Caki2 (cell line): ENCODE results near the gene TCOF1. TPM values are rescaled to one million over a fixed set of nuclear protein-coding genes. Genes with fewer than 3 reads are reported as not detected.

Source experiments
- DNase-seq: peaks from one replicate; pipeline ENCODE4 v3.0.0-alpha.2; 2015; ENCODE audit warnings: low read depth
- in situ Hi-C: cut with HindIII; loops from 2 replicates; pipeline ENCODE4 v1.10.0; 2016; ENCODE audit warnings: low sequenced_read_pairs, low pct_unique_long_range_greater_than_20kb, mixed read lengths
- total RNA-seq: library from RNA; depleted of rRNA; stranded (reverse); fragments of >200 nt; shearing (Covaris generic); gene quantifications from 2 replicates; pipeline ENCODE4 v1.2.3, GENCODE V29; 2014; ENCODE audit warnings: low replicate concordance

The TCOF1 gene
- total RNA-seq, 1 experiment from 2014 or later = 53.1 TPM

- no peak for DNase-seq
- in situ Hi-C loops = no loop called here
Measured at GRCh38 chr5:150376799-150377771, 19.6 kb downstream of the TCOF1 start.

GRCh38 chr5:150377964-150378694 lies 20.6 kb downstream of the TCOF1 start:
- in situ Hi-C loops = no loop called here
- no peak for DNase-seq

GRCh38 chr5:150384701-150385100 lies 27.2 kb downstream of the TCOF1 start:
- in situ Hi-C loops = no loop called here
- no peak for DNase-seq

GRCh38 chr5:150386024-150386855 lies 28.7 kb downstream of the TCOF1 start:
- no peak for DNase-seq
- in situ Hi-C loops = no loop called here

- DNase-seq = no peak
Measured at GRCh38 chr5:150389531-150390266, 32.2 kb downstream of the TCOF1 start.

GRCh38 chr5:150391064-150391834 lies 33.8 kb downstream of the TCOF1 start:
- no peak for DNase-seq
- in situ Hi-C loops = no loop called here

More at GRCh38 chr5:150389531-150390266, 32.2 kb downstream of the TCOF1 start:
- in situ Hi-C loops = no loop called here

- in situ Hi-C loops = no loop called here
- DNase-seq = no peak
Measured at GRCh38 chr5:150391986-150392385, 34.5 kb downstream of the TCOF1 start.

- in situ Hi-C loops = no loop called here
- DNase-seq = no peak
Measured at GRCh38 chr5:150392680-150393079, 35.2 kb downstream of the TCOF1 start.

- in situ Hi-C loops = no loop called here
- DNase-seq = no peak
Measured at GRCh38 chr5:150393096-150393645, 35.7 kb downstream of the TCOF1 start.

GRCh38 chr5:150394131-150394530 lies 36.6 kb downstream of the TCOF1 start:
- peak; percentile 12 for DNase-seq
- in situ Hi-C loops = no loop called here

- in situ Hi-C loops = no loop called here
- DNase-seq = no peak
Measured at GRCh38 chr5:150394912-150395687, 37.6 kb downstream of the TCOF1 start.

- in situ Hi-C loops = no loop called here
- DNase-seq = no peak
Measured at GRCh38 chr5:150395688-150395975, 38.1 kb downstream of the TCOF1 start.

GRCh38 chr5:150396267-150396666 lies 38.8 kb downstream of the TCOF1 start:
- in situ Hi-C loops = no loop called here

GRCh38 chr5:150397146-150397781 lies 39.8 kb downstream of the TCOF1 start:
- no peak for DNase-seq
- in situ Hi-C loops = no loop called here

More at GRCh38 chr5:150396267-150396666, 38.8 kb downstream of the TCOF1 start:
- DNase-seq = no peak

- no peak for DNase-seq
- in situ Hi-C loops = no loop called here
Measured at GRCh38 chr5:150397782-150398721, 40.6 kb downstream of the TCOF1 start.
